Smooth muscle cell (in vitro differentiated cells): ENCODE measurements around the gene ST3GAL3. TPM values are rescaled to one million over a fixed set of nuclear protein-coding genes. Genes with fewer than 3 reads are reported as not detected.

ENCODE experiments used
- DNase-seq: peaks from one replicate; lab custom pipeline; 2025; ENCODE audit not compliant: unreplicated experiment; lab: John Stamatoyannopoulos, UW
- H2AFZ ChIP-seq: fragments of 200-600 bp; sonication (generic); 2 replicates; pipeline ENCODE4 v1.6.0; 2016; ENCODE audit warnings: antibody characterized with exemption, low read depth, mild to moderate bottlenecking
- H3F3A ChIP-seq: fragments of 200-600 bp; sonication (generic); 2 replicates; pipeline ENCODE4 v1.6.0; 2017; ENCODE audit warnings: antibody characterized with exemption, low read depth
- H3K27ac ChIP-seq: fragments of 200-600 bp; sonication (generic); 2 replicates; pipeline ENCODE4 v1.5.1; 2016; ENCODE audit warnings: low read depth, mild to moderate bottlenecking
- H3K27me3 ChIP-seq: fragments of 200-600 bp; sonication (generic); 2 replicates; pipeline ENCODE4 v1.6.1; 2016; ENCODE audit warnings: low read depth, mild to moderate bottlenecking
- H3K36me3 ChIP-seq: fragments of 200-600 bp; sonication (generic); 2 replicates; pipeline ENCODE4 v1.5.1; 2016; ENCODE audit warnings: low read depth
- H3K4me1 ChIP-seq: fragments of 200-600 bp; sonication (generic); 2 replicates; pipeline ENCODE4 v1.5.1; 2016; ENCODE audit warnings: low read depth
- H3K4me2 ChIP-seq: fragments of 200-600 bp; sonication (generic); 2 replicates; pipeline ENCODE4 v1.6.0; 2016; ENCODE audit warnings: mild to moderate bottlenecking
- H3K4me3 ChIP-seq: fragments of 200-600 bp; sonication (generic); 2 replicates; pipeline ENCODE4 v1.5.1; 2016; ENCODE audit warnings: mild to moderate bottlenecking
- H3K79me2 ChIP-seq: fragments of 200-600 bp; sonication (generic); 2 replicates; pipeline ENCODE4 v1.6.0; 2016; ENCODE audit warnings: low read depth, mild to moderate bottlenecking
- H3K9ac ChIP-seq: fragments of 200-600 bp; sonication (generic); 2 replicates; pipeline ENCODE4 v1.6.0; 2016; ENCODE audit warnings: low read depth
- H3K9me3 ChIP-seq: fragments of 200-600 bp; sonication (generic); replicated peaks from 2 replicates; pipeline ENCODE4 v1.5.1; 2016; ENCODE audit warnings: low read depth
- H4K20me1 ChIP-seq: fragments of 200-600 bp; sonication (generic); 2 replicates; pipeline ENCODE4 v1.6.0; 2016; ENCODE audit warnings: low read depth
- WGBS: methylation state at CpG from one replicate; pipeline ENCODE4 v1.1.7; 2016; ENCODE audit warnings: low lambda C conversion rate; 5-methylcytosine and 5-hydroxymethylcytosine counted together
- polyA plus RNA-seq: library from polyadenylated mRNA; unstranded; fragments of >200 nt; fragmentation: Nextera tagmentation; extraction: Ambion mirVana; gene quantifications from 2 replicates; pipeline ENCODE4 v1.2.1, GENCODE V29; 2016
- total RNA-seq: library from RNA; depleted of rRNA; stranded (reverse); fragments of >200 nt; gene quantifications from 2 replicates; pipeline ENCODE4 v1.2.3, GENCODE V29; 2014
- TF ChIP-seq, protein P1 (sequence below): fragments of 200-600 bp; sonication (generic); IDR thresholded peaks from 2 replicates; pipeline ENCODE4 v1.5.1; 2017; ENCODE audit warnings: borderline replicate concordance, mild to moderate bottlenecking, antibody characterized with exemption; ENCODE audit not compliant: insufficient read depth, poor library complexity, severe bottlenecking

The ST3GAL3 gene
- total and polyA plus RNA-seq, 2 experiments from 2014 or later: 16.0 to 16.6 TPM

DNA sequence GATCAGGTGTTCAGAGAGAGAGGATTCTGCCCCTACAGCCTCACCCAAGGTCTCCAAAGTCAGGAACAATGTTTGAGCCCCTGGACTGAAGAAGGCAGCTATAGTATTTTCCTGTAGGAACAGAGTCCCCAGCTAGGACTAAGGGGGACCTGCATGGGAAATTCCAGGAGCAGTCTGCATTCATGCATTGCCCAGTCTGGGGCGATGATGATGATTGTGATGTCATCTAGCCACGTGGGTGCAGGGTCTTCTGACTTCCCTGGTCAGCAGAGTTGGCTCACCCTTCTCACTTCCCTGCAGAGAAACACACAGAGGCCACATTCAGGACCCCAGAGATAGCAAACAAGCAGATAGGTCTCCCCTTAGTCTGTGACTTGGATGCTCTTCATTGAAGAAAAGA is 169.8 kb downstream of the ST3GAL3 start:
- H3K4me1 ChIP-seq: no peaks in the 10 kb centered on the region
- no peak for DNase-seq
- no peak overlapping the region for H3K27ac ChIP-seq
- H4K20me1 ChIP-seq: no peaks in the 10 kb centered on the region
- H3F3A ChIP-seq: no peaks in the 10 kb centered on the region
- H3K4me2 ChIP-seq: no peak overlapping the region
- 73% methylated on average over 2 of the region's 2 CpGs for WGBS
- no peak overlapping the region for H2AFZ ChIP-seq
- H3K4me3 ChIP-seq: no peak overlapping the region
- no peaks in the 10 kb centered on the region for H3K79me2 ChIP-seq
- no peaks in the 10 kb centered on the region for H3K27me3 ChIP-seq
- H3K9me3 ChIP-seq: no peaks in the 10 kb centered on the region
- TF ChIP-seq, protein P1, sequence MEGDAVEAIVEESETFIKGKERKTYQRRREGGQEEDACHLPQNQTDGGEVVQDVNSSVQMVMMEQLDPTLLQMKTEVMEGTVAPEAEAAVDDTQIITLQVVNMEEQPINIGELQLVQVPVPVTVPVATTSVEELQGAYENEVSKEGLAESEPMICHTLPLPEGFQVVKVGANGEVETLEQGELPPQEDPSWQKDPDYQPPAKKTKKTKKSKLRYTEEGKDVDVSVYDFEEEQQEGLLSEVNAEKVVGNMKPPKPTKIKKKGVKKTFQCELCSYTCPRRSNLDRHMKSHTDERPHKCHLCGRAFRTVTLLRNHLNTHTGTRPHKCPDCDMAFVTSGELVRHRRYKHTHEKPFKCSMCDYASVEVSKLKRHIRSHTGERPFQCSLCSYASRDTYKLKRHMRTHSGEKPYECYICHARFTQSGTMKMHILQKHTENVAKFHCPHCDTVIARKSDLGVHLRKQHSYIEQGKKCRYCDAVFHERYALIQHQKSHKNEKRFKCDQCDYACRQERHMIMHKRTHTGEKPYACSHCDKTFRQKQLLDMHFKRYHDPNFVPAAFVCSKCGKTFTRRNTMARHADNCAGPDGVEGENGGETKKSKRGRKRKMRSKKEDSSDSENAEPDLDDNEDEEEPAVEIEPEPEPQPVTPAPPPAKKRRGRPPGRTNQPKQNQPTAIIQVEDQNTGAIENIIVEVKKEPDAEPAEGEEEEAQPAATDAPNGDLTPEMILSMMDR: no peak
- H3K9ac ChIP-seq: no peak overlapping the region
- no peaks in the 10 kb centered on the region for H3K36me3 ChIP-seq

DNA sequence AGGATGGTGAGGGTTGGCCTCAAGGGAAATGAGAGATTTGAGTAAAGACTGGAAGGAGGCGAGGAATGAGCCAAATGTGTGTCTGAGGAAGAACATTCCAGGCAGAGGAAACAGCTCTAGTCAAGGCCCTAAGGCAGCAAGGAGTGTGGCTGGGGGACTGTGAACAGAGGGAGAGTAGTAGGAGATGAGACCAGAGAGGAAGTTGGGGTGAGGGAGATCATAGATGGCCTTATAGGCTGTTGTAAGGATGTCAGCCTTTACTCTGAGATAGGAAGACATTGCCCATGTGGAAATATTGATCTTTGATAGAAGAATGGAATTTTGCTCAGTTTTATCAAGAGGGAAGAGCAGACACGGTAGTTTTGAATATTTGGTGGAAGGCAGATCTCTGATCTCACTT is 171.1 kb downstream of the ST3GAL3 start:
- H3K36me3 ChIP-seq: no peaks in the 10 kb centered on the region
- H3K4me3 ChIP-seq: no peak overlapping the region
- no peak overlapping the region for H3K9ac ChIP-seq
- H3F3A ChIP-seq: no peaks in the 10 kb centered on the region
- no peaks in the 10 kb centered on the region for H3K27me3 ChIP-seq
- TF ChIP-seq, protein P1: no peak
- no peaks in the 10 kb centered on the region for H3K79me2 ChIP-seq
- no peak overlapping the region for H2AFZ ChIP-seq
- WGBS: 90% methylated on average over 2 of the region's 2 CpGs
- no peaks in the 10 kb centered on the region for H3K4me1 ChIP-seq
- H3K4me2 ChIP-seq: no peak overlapping the region
- no peak overlapping the region for H3K27ac ChIP-seq
- DNase-seq: no peak
- H4K20me1 ChIP-seq: no peaks in the 10 kb centered on the region
- H3K9me3 ChIP-seq: no peaks in the 10 kb centered on the region

DNA sequence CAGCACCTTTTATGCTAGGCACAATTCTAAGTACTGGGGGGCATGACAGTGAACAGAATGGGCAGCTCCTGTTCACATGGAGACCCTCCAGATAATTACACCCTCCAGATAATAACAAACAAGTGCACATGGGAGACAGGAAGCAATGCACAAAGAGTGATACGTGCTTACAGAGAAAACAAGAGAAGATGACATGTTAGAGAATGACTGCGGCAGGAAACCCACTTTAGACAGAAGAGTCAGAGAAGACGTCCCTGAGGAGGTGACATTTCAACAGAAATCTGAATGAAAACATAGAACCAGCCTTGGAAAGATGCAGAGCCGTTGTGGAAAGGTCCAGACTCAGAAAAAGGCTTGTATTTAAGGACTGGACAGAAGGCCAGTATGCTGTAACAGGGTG is 171.5 kb downstream of the ST3GAL3 start:
- Histone ChIP-seq H3K4me2 (no peak overlapping the region), H2AFZ (no peak overlapping the region), H3K4me3 (no peak overlapping the region), H3K27me3 (no peaks in the 10 kb centered on the region), H3K79me2 (no peaks in the 10 kb centered on the region), H3K4me1 (no peaks in the 10 kb centered on the region), H3K36me3 (no peaks in the 10 kb centered on the region), H3K27ac (no peak overlapping the region), H3F3A (no peaks in the 10 kb centered on the region), H3K9me3 (no peaks in the 10 kb centered on the region), H3K9ac (no peak overlapping the region), H4K20me1 (no peaks in the 10 kb centered on the region)
- DNase-seq: no peak
- TF ChIP-seq, protein P1: no peak
- WGBS: 93% methylated on average over 4 of the region's 4 CpGs

DNA sequence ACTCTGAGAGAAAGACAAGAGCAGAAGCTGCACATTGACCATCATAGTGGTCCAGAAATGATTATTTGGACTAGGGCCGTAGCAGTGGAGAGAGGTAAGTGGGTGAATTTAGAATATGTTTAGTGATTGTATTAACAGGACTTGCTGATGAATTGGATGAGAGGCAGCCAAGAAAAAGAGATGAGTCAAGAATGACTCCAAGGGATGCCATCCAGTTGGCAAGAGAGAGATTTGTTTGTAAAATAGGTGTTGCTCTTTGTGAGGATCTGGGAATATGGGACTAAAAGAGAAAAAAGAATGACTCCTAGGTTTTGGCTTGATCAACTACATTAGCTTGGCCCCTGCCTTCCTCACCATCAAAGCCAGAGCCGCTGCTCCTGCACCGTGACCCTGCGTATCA is 172.1 kb downstream of the ST3GAL3 start:
- Histone ChIP-seq H3K4me2 (no peak overlapping the region), H3F3A (no peaks in the 10 kb centered on the region), H3K27ac (no peak overlapping the region), H3K9me3 (no peaks in the 10 kb centered on the region), H3K79me2 (no peaks in the 10 kb centered on the region), H3K4me3 (no peak overlapping the region), H2AFZ (no peak overlapping the region), H3K27me3 (no peaks in the 10 kb centered on the region), H4K20me1 (no peaks in the 10 kb centered on the region), H3K9ac (no peak overlapping the region), H3K36me3 (no peaks in the 10 kb centered on the region), H3K4me1 (no peaks in the 10 kb centered on the region)
- over 99% methylated on average over 4 of the region's 4 CpGs for WGBS
- no peak for DNase-seq
- TF ChIP-seq, protein P1: no peak
